Measurements from ENCODE around the gene TNS1. TPM values are rescaled to one million over a fixed set of nuclear protein-coding genes. Genes with fewer than 3 reads are reported as not detected.

TNS1 gene
- polyA plus RNA-seq, 3 donors: 55.2 to 58.0 (median 56.0) TPM

- no peak for DNase-seq (ENCODE audit: low read depth in 3 of 3, low spot score in 2 of 3)
Measured at GRCh38 chr2:218002143-218002844, 501 bp downstream of the TNS1 start.

GRCh38 chr2:218001629-218002028, 1.2 kb downstream of the TNS1 start:
- no peak for DNase-seq (ENCODE audit: low read depth in 3 of 3, low spot score in 2 of 3)

- DNase-seq (ENCODE audit: low read depth in 3 of 3, low spot score in 2 of 3): no peak
Measured at GRCh38 chr2:218000136-218000535, 2.7 kb downstream of the TNS1 start.

GRCh38 chr2:217999595-217999959, 3.2 kb downstream of the TNS1 start:
- no peak for DNase-seq (ENCODE audit: low read depth in 3 of 3, low spot score in 2 of 3)

GRCh38 chr2:217998926-217999594, 3.7 kb downstream of the TNS1 start:
- no peak for DNase-seq (ENCODE audit: low read depth in 3 of 3, low spot score in 2 of 3)

GRCh38 chr2:217997510-217997909, 5.3 kb downstream of the TNS1 start:
- no peak for DNase-seq (ENCODE audit: low read depth in 3 of 3, low spot score in 2 of 3)

GRCh38 chr2:217996361-217996760, 6.4 kb downstream of the TNS1 start:
- DNase-seq (ENCODE audit: low read depth in 3 of 3, low spot score in 2 of 3): no peak

- DNase-seq (ENCODE audit: low read depth in 3 of 3, low spot score in 2 of 3): no peak
Measured at GRCh38 chr2:217995731-217996231, 7.0 kb downstream of the TNS1 start.

- DNase-seq (ENCODE audit: low read depth in 3 of 3, low spot score in 2 of 3): no peak
Measured at GRCh38 chr2:217994776-217995274, 8.0 kb downstream of the TNS1 start.

- no peak for DNase-seq (ENCODE audit: low read depth in 3 of 3, low spot score in 2 of 3)
Measured at GRCh38 chr2:217993817-217994463, 8.9 kb downstream of the TNS1 start.

- DNase-seq (ENCODE audit: low read depth in 3 of 3, low spot score in 2 of 3): no peak
Measured at GRCh38 chr2:217993138-217993537, 9.7 kb downstream of the TNS1 start.

GRCh38 chr2:217992061-217992460, 10.7 kb downstream of the TNS1 start:
- DNase-seq (ENCODE audit: low read depth in 3 of 3, low spot score in 2 of 3): no peak

GRCh38 chr2:217990791-217991465, 11.9 kb downstream of the TNS1 start:
- DNase-seq (ENCODE audit: low read depth in 3 of 3, low spot score in 2 of 3): no peak

GRCh38 chr2:217990389-217990788, 12.4 kb downstream of the TNS1 start:
- DNase-seq (ENCODE audit: low read depth in 3 of 3, low spot score in 2 of 3): no peak

- no peak for DNase-seq (ENCODE audit: low read depth in 3 of 3, low spot score in 2 of 3)
Measured at GRCh38 chr2:217989221-217989948, 13.4 kb downstream of the TNS1 start.

GRCh38 chr2:217988840-217989204, 14.0 kb downstream of the TNS1 start:
- no peak for DNase-seq (ENCODE audit: low read depth in 3 of 3, low spot score in 2 of 3)

- peak in 1 of 3 donors; percentile 60 for DNase-seq (ENCODE audit: low read depth in 3 of 3, low spot score in 2 of 3)
Measured at GRCh38 chr2:217988014-217988839, 14.6 kb downstream of the TNS1 start.

- no peak for DNase-seq (ENCODE audit: low read depth in 3 of 3, low spot score in 2 of 3)
Measured at GRCh38 chr2:217987391-217987790, 15.4 kb downstream of the TNS1 start.

- DNase-seq (ENCODE audit: low read depth in 3 of 3, low spot score in 2 of 3): no peak
Measured at GRCh38 chr2:217986256-217986961, 16.4 kb downstream of the TNS1 start.

Measured in right renal cortex interstitium (tissue), 3 donors.